T1000 (cell line): Measurements from ENCODE around the gene NCOA3.
"Not testable (repeated sequence)": the region's sequence is repeated elsewhere in the genome, so short reads cannot be mapped to it uniquely, and the experiment has no call there.

Experiments used
- DNase-seq: peaks from one replicate; lab custom pipeline; 2025; ENCODE audit warnings: mixed read lengths; lab: John Stamatoyannopoulos, UW

Gene NCOA3

GRCh38 chr20:47501116-47501481, 588 bp upstream of the NCOA3 start:
- no peak for DNase-seq

GRCh38 chr20:47502271-47503239, 868 bp downstream of the NCOA3 start:
- no peak for DNase-seq

GRCh38 chr20:47503685-47504084, 2.0 kb downstream of the NCOA3 start:
- DNase-seq: no peak

- no peak for DNase-seq
Measured at GRCh38 chr20:47506335-47506734, 4.6 kb downstream of the NCOA3 start.

- DNase-seq: no peak
Measured at GRCh38 chr20:47506850-47507249, 5.2 kb downstream of the NCOA3 start.

- DNase-seq: not testable (repeated sequence)
Measured at GRCh38 chr20:47507275-47507981, 5.7 kb downstream of the NCOA3 start.

- DNase-seq: no peak
Measured at GRCh38 chr20:47508278-47508677, 6.6 kb downstream of the NCOA3 start.

GRCh38 chr20:47509104-47509661, 7.5 kb downstream of the NCOA3 start:
- DNase-seq: no peak

GRCh38 chr20:47509685-47510084, 8.0 kb downstream of the NCOA3 start:
- DNase-seq: no peak

GRCh38 chr20:47515843-47516242, 14.2 kb downstream of the NCOA3 start:
- DNase-seq: no peak

- DNase-seq: no peak
Measured at GRCh38 chr20:47521059-47521808, 19.5 kb downstream of the NCOA3 start.

GRCh38 chr20:47524015-47524784, 22.5 kb downstream of the NCOA3 start:
- no peak for DNase-seq

GRCh38 chr20:47527004-47527800, 25.5 kb downstream of the NCOA3 start:
- no peak for DNase-seq

GRCh38 chr20:47529840-47530239, 28.2 kb downstream of the NCOA3 start:
- no peak for DNase-seq

GRCh38 chr20:47531458-47531857, 29.8 kb downstream of the NCOA3 start:
- no peak for DNase-seq

GRCh38 chr20:47532002-47532401, 30.3 kb downstream of the NCOA3 start:
- DNase-seq: no peak

- no peak for DNase-seq
Measured at GRCh38 chr20:47533518-47534062, 31.9 kb downstream of the NCOA3 start.

GRCh38 chr20:47534405-47534804, 32.7 kb downstream of the NCOA3 start:
- DNase-seq: no peak

GRCh38 chr20:47535088-47535487, 33.4 kb downstream of the NCOA3 start:
- DNase-seq: no peak

GRCh38 chr20:47535994-47536393, 34.3 kb downstream of the NCOA3 start:
- no peak for DNase-seq
